ENCODE measurements around the gene PCSK2.

The PCSK2 gene

DNA sequence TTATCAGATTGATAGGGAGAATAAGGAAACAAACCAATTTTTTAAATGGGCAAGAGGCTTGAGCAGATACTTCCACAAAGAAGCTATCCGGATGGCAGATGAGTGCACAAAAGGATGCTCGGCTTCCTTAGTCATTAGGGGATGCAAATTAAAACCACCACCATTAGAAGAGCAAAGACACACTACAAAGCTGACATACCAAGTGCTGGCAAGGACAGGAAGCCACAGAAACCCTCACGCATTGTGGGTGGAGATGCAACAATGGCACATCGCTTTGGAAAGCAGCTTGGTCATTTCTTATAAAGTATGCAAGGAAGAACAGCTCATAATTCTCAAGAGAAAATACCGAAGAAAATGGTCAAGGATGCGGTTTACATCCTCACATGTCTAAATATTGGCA is 284.6 kb downstream of the PCSK2 start:
- H3K36me3 ChIP-seq (ENCODE audit: control insufficient read depth, low read length) = no peaks in the 10 kb centered on the region
- H3K27me3 ChIP-seq (ENCODE audit: control insufficient read depth, low read length) = peaks cover 17% of the 10 kb centered on the region
- no peaks in the 10 kb centered on the region for H3K4me1 ChIP-seq (ENCODE audit: control insufficient read depth, low read length)
- H3K79me2 ChIP-seq (ENCODE audit: control insufficient read depth, low read length) = no peaks in the 10 kb centered on the region
- no peak for TF ChIP-seq EZH2phosphoT487 (IDR thresholded peaks at IDR 0.05; ENCODE audit: borderline replicate concordance, low read length)
- TF ChIP-seq, protein P1, sequence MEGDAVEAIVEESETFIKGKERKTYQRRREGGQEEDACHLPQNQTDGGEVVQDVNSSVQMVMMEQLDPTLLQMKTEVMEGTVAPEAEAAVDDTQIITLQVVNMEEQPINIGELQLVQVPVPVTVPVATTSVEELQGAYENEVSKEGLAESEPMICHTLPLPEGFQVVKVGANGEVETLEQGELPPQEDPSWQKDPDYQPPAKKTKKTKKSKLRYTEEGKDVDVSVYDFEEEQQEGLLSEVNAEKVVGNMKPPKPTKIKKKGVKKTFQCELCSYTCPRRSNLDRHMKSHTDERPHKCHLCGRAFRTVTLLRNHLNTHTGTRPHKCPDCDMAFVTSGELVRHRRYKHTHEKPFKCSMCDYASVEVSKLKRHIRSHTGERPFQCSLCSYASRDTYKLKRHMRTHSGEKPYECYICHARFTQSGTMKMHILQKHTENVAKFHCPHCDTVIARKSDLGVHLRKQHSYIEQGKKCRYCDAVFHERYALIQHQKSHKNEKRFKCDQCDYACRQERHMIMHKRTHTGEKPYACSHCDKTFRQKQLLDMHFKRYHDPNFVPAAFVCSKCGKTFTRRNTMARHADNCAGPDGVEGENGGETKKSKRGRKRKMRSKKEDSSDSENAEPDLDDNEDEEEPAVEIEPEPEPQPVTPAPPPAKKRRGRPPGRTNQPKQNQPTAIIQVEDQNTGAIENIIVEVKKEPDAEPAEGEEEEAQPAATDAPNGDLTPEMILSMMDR (IDR thresholded peaks at IDR 0.05; ENCODE audit: low read depth, low read length, poor library complexity, severe bottlenecking) = no peak
- no peak overlapping the region for H3K4me3 ChIP-seq (ENCODE audit: low read length)
- no peaks in the 10 kb centered on the region for H3K9me3 ChIP-seq (ENCODE audit: control insufficient read depth, insufficient read depth, low read length)
- no peak overlapping the region for H3K4me2 ChIP-seq (ENCODE audit: low read length)
- H3K9me2 ChIP-seq (replicated peaks; ENCODE audit: control insufficient read depth, low read length) = no peaks in the 10 kb centered on the region
- no peaks in the 10 kb centered on the region for H3F3A ChIP-seq (ENCODE audit: control insufficient read depth, insufficient read depth)
- H3K27ac ChIP-seq (ENCODE audit: low read depth, low read length) = no peak overlapping the region
- no peaks in the 10 kb centered on the region for H4K20me1 ChIP-seq (ENCODE audit: control insufficient read depth, insufficient read depth, low read depth, low read length)

GRCh38 chr20:17513939-17514338 is 287.1 kb downstream of the PCSK2 start:
- Histone ChIP-seq H3K4me2 (ENCODE audit: low read length) (no peak overlapping the region), H3K9me2 (replicated peaks; ENCODE audit: control insufficient read depth, low read length) (no peaks in the 10 kb centered on the region), H3K79me2 (ENCODE audit: control insufficient read depth, low read length) (no peaks in the 10 kb centered on the region), H3K4me3 (ENCODE audit: low read length) (no peak overlapping the region), H3K4me1 (ENCODE audit: control insufficient read depth, low read length) (no peaks in the 10 kb centered on the region), H3K27ac (ENCODE audit: low read depth, low read length) (no peak overlapping the region), H3F3A (ENCODE audit: control insufficient read depth, insufficient read depth) (no peaks in the 10 kb centered on the region), H3K9me3 (ENCODE audit: control insufficient read depth, insufficient read depth, low read length) (no peaks in the 10 kb centered on the region), H3K36me3 (ENCODE audit: control insufficient read depth, low read length) (no peaks in the 10 kb centered on the region), H4K20me1 (ENCODE audit: control insufficient read depth, insufficient read depth, low read depth, low read length) (no peaks in the 10 kb centered on the region), H3K27me3 (ENCODE audit: control insufficient read depth, low read length) (peaks cover 24% of the 10 kb centered on the region)
- no peak for TF ChIP-seq EZH2phosphoT487 (IDR thresholded peaks at IDR 0.05; ENCODE audit: borderline replicate concordance, low read length)
- TF ChIP-seq, protein P1 (IDR thresholded peaks at IDR 0.05; ENCODE audit: low read depth, low read length, poor library complexity, severe bottlenecking) = no peak

DNA sequence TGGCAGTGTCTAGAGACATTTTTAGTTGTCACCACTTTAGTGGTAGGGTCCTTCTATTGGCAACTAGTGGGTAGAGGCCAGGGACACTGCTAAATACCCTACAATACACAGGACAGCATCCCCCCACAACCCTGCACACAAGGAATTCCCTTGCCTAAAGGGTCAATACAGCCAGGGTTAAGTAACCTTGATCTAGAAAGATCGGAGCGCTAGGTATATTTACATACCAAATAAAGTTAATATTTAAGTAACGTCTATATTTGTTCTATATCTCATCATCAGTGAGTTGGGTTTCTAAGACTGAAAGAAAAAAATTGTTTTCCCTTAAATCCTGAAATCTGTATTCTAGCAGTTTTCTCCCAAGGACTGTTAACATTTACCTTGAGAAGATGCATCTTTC is 288.2 kb downstream of the PCSK2 start:
- no peaks in the 10 kb centered on the region for H3K4me1 ChIP-seq (ENCODE audit: control insufficient read depth, low read length)
- H3K27ac ChIP-seq (ENCODE audit: low read depth, low read length) = no peak overlapping the region
- no peak overlapping the region for H3K4me2 ChIP-seq (ENCODE audit: low read length)
- H3K9me2 ChIP-seq (replicated peaks; ENCODE audit: control insufficient read depth, low read length) = no peaks in the 10 kb centered on the region
- H3K79me2 ChIP-seq (ENCODE audit: control insufficient read depth, low read length) = no peaks in the 10 kb centered on the region
- no peaks in the 10 kb centered on the region for H3K9me3 ChIP-seq (ENCODE audit: control insufficient read depth, insufficient read depth, low read length)
- TF ChIP-seq EZH2phosphoT487 (IDR thresholded peaks at IDR 0.05; ENCODE audit: borderline replicate concordance, low read length) = no peak
- TF ChIP-seq, protein P1 (IDR thresholded peaks at IDR 0.05; ENCODE audit: low read depth, low read length, poor library complexity, severe bottlenecking) = no peak
- no peaks in the 10 kb centered on the region for H3F3A ChIP-seq (ENCODE audit: control insufficient read depth, insufficient read depth)
- H3K27me3 ChIP-seq (ENCODE audit: control insufficient read depth, low read length) = peaks cover 24% of the 10 kb centered on the region
- H3K4me3 ChIP-seq (ENCODE audit: low read length) = no peak overlapping the region
- H4K20me1 ChIP-seq (ENCODE audit: control insufficient read depth, insufficient read depth, low read depth, low read length) = no peaks in the 10 kb centered on the region
- no peaks in the 10 kb centered on the region for H3K36me3 ChIP-seq (ENCODE audit: control insufficient read depth, low read length)
